Stimulated activated CD4-positive, alpha-beta T cell treated with anti-CD3 and anti-CD28 coated beads, Interleukin-12 subunit alpha, Interleukin-12 subunit beta, amount 100 ng/mL, for 4 hours (primary cell): ENCODE results near the gene MTX3.

Source experiments
- DNase-seq: peaks from one replicate; pipeline ENCODE4 v3.0.0-alpha.2; 2020

Gene MTX3

GRCh38 chr5:79932510-79933504, 58.3 kb downstream of the MTX3 start:
- DNase-seq, result no peak

- DNase-seq, result no peak
Observed at GRCh38 chr5:79931866-79932265, 59.2 kb downstream of the MTX3 start.

- no peak for DNase-seq
Observed at GRCh38 chr5:79931409-79931808, 59.7 kb downstream of the MTX3 start.

- DNase-seq, result no peak
Observed at GRCh38 chr5:79929095-79929494, 62.0 kb downstream of the MTX3 start.
